NT2/D1 (cell line): Measurements from ENCODE around the gene ZSCAN21.

Source experiments
- DNase-seq: peaks from one replicate; pipeline ENCODE4 v3.0.0-alpha.2; 2011; ENCODE audit warnings: low read depth, low spot score
- H3K27me3 ChIP-seq: 2 replicates; pipeline ENCODE4 v1.6.0; 2011; ENCODE audit warnings: mild to moderate bottlenecking; ENCODE audit not compliant: insufficient read length, insufficient read depth
- H3K36me3 ChIP-seq: 2 replicates; pipeline ENCODE4 v1.6.1; 2011; ENCODE audit warnings: mild to moderate bottlenecking, low read length, mixed read lengths; ENCODE audit not compliant: insufficient read depth, insufficient read length
- H3K4me1 ChIP-seq: 2 replicates; pipeline ENCODE4 v1.5.1; 2011; ENCODE audit not compliant: insufficient read depth, insufficient read length
- H3K4me3 ChIP-seq: 2 replicates; pipeline ENCODE4 v1.5.1; 2011; ENCODE audit warnings: low read depth; ENCODE audit not compliant: insufficient read length
- H3K9ac ChIP-seq: 2 replicates; pipeline ENCODE4 v1.6.0; 2011; ENCODE audit warnings: low read depth; ENCODE audit not compliant: insufficient read length
- H3K9me3 ChIP-seq: 2 replicates; pipeline ENCODE4 v1.5.1; 2011; ENCODE audit warnings: mild to moderate bottlenecking, low read length; ENCODE audit not compliant: insufficient read depth
- SUZ12 ChIP-seq: IDR thresholded peaks from 2 replicates; pipeline ENCODE4 v1.6.1; 2011; ENCODE audit not compliant: insufficient read length, insufficient read depth; ENCODE audit errors: extremely low read depth
- YY1 ChIP-seq: IDR thresholded peaks from 2 replicates; pipeline ENCODE4 v1.6.1; 2011; ENCODE audit not compliant: insufficient read length, insufficient read depth
- ZNF274 ChIP-seq: IDR thresholded peaks from 2 replicates; pipeline ENCODE4 v1.6.1; 2011; ENCODE audit warnings: mild to moderate bottlenecking, low read depth, low read length

The ZSCAN21 gene

DNA sequence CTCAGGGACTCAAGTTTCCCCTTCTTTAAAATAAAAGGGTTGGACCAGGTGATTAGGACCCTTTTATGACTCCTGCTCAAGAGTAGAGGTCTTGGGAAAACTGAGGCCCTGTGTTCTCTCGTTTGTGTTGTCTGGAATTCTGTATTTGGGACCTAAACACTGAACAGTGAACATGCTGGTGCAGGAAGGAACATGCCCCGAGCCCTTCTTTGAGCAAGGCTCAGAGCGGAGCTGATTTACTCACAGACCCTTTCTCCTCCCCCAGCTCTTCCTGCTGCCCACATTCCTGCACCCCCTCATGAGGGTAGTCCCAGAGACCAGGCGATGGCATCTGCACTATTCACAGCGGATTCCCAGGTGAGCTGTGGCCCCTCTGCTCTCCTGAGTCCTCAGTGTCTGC is 20.0 kb upstream of the ZSCAN21 start:
- Histone ChIP-seq H3K4me3 (no peak overlapping the region), H3K4me1 (no peaks in the 10 kb centered on the region), H3K9me3 (no peaks in the 10 kb centered on the region), H3K27me3 (no peaks in the 10 kb centered on the region), H3K9ac (no peak overlapping the region), H3K36me3 (peaks cover 71% of the 10 kb centered on the region)
- no peak for TF ChIP-seq YY1
- no peak for TF ChIP-seq SUZ12
- TF ChIP-seq ZNF274, result no peak
- DNase-seq, result no peak

- Histone ChIP-seq H3K9ac (no peak overlapping the region), H3K4me3 (no peak overlapping the region), H3K36me3 (peaks cover 82% of the 10 kb centered on the region), H3K27me3 (no peaks in the 10 kb centered on the region), H3K4me1 (no peaks in the 10 kb centered on the region), H3K9me3 (no peaks in the 10 kb centered on the region)
- DNase-seq, result no peak
- TF ChIP-seq SUZ12 (no peak), YY1 (no peak), ZNF274 (no peak)
Observed at GRCh38 chr7:100033526-100033925, 16.0 kb upstream of the ZSCAN21 start.

DNA sequence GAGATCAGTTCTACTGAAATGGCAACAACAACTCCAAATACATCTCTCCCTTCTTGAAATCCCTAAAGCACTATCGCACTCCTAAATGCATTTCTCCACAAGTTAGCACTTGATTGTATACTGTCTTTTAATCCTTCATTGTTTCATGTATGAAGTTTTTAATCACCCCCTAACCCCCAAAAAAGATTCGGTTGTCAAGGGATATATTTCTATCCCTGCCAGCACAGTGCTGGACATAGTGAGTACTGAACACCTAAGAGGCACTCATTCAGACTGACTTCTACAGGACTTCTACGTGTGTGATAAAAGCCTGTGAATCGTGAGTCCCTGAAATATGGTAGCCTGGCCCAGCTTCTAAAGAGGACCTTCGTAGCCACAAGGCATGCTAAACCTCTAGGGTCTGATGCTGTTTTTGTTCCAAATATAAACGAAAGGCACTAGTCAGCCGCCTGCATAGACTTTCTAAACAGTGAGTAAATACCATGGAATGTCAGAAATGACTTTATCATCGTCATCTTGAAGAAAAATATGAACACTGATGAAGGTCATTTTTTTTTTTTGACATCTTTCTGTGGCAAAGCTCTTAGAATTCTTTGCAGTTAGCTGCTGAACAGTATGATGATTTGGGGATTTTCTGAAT is 14.6 kb upstream of the ZSCAN21 start:
- Histone ChIP-seq H3K36me3 (peaks cover 72% of the 10 kb centered on the region), H3K9ac (no peak overlapping the region), H3K4me1 (no peaks in the 10 kb centered on the region), H3K4me3 (no peak overlapping the region), H3K27me3 (no peaks in the 10 kb centered on the region), H3K9me3 (no peaks in the 10 kb centered on the region)
- TF ChIP-seq ZNF274 (no peak), SUZ12 (no peak), YY1 (no peak)
- DNase-seq, result no peak

DNA sequence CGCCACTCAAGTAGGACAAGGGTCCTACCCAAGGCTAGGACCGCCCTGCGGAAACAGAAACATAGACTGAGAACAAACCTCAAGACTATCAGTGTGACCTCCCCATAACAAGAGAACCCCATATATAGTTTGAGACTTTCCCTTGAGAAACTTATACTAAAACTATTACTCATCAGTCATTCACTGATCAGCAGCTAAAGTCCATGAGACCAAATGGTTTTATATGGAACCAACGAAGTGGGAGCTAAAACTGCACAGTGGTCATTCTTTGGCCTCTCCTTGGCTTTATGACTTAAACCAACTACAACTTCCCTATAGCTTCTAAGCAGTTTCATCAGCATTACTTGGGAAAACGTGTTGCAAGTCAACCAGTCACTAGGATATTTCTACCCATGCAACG is 13.7 kb upstream of the ZSCAN21 start:
- Histone ChIP-seq H3K4me1 (no peaks in the 10 kb centered on the region), H3K27me3 (no peaks in the 10 kb centered on the region), H3K36me3 (peaks cover 64% of the 10 kb centered on the region), H3K9me3 (no peaks in the 10 kb centered on the region), H3K9ac (no peak overlapping the region), H3K4me3 (no peak overlapping the region)
- no peak for TF ChIP-seq YY1
- no peak for TF ChIP-seq ZNF274
- no peak for DNase-seq

- no peak overlapping the region for H3K4me3 ChIP-seq
- no peaks in the 10 kb centered on the region for H3K4me1 ChIP-seq
- no peaks in the 10 kb centered on the region for H3K9me3 ChIP-seq
- H3K36me3 ChIP-seq, result peaks cover 45% of the 10 kb centered on the region
- TF ChIP-seq ZNF274, result no peak
- no peak for TF ChIP-seq YY1
- no peak for TF ChIP-seq SUZ12
- no peaks in the 10 kb centered on the region for H3K27me3 ChIP-seq
- no peak overlapping the region for H3K9ac ChIP-seq
- DNase-seq, result no peak
Observed at GRCh38 chr7:100038326-100038725, 11.2 kb upstream of the ZSCAN21 start.

DNA sequence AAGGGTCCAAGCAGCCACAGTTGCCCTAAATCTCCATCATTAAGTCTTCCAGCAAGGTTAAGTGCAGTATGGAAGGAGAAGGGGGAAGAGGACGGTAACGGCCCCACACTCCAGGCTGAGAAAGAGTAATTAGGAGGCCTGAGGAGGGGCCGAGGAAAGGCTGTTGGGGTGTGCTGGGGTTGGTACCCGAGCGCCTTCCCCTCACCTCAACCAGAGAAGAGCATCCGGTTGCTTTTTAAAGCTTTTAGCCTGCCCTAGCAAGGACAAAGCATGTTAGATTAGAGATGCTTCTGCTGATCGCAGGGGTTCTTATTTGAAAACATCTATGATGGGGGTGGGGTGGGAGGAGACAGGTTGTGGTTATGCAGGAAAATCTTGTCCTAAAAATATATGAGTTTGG is 9.0 kb upstream of the ZSCAN21 start:
- Histone ChIP-seq H3K9ac (no peak overlapping the region), H3K36me3 (peaks cover 22% of the 10 kb centered on the region), H3K4me1 (no peaks in the 10 kb centered on the region), H3K9me3 (no peaks in the 10 kb centered on the region), H3K4me3 (no peak overlapping the region), H3K27me3 (no peaks in the 10 kb centered on the region)
- TF ChIP-seq YY1 (no peak), ZNF274 (no peak), SUZ12 (no peak)
- no peak for DNase-seq

DNA sequence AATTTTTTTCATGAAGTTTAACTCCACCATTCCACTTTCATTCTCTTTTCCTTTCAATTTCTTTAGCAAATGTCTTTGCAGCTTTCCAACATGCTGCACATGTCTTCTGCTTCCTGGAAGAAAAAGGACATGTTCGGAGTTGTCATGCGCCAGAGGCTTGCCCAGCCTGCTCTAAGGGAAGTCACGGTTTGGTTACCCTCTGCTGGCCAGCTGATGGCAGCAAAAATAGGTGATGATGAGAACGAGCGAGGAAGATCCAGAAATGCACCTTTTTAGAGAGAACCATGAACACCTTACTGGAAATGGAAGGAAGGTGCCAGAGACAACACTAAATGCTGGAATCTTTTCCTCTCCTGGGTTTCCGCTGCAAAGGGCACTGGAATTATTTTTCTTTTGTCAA is 4.9 kb upstream of the ZSCAN21 start:
- Histone ChIP-seq H3K27me3 (no peaks in the 10 kb centered on the region), H3K4me1 (peaks cover 2% of the 10 kb centered on the region), H3K9ac (no peak overlapping the region), H3K36me3 (no peaks in the 10 kb centered on the region), H3K9me3 (no peaks in the 10 kb centered on the region), H3K4me3 (no peak overlapping the region)
- DNase-seq, result no peak
- TF ChIP-seq YY1, result no peak
- TF ChIP-seq ZNF274, result no peak
- TF ChIP-seq SUZ12, result no peak

GRCh38 chr7:100048680-100049079 is 894 bp upstream of the ZSCAN21 start:
- Histone ChIP-seq H3K4me3 (no peak overlapping the region), H3K4me1 (peaks cover 2% of the 10 kb centered on the region)
- DNase-seq, result no peak

More at GRCh38 chr7:100048680-100049079, 894 bp upstream of the ZSCAN21 start:
- Histone ChIP-seq H3K9me3 (no peaks in the 10 kb centered on the region), H3K9ac (no peak overlapping the region), H3K27me3 (no peaks in the 10 kb centered on the region), H3K36me3 (peaks cover 12% of the 10 kb centered on the region)
- TF ChIP-seq ZNF274 (no peak), YY1 (no peak), SUZ12 (no peak)
